Uterus (tissue), 4 donors: ENCODE data around the gene SDHAF2. TPM values are rescaled to one million over a fixed set of nuclear protein-coding genes. Genes with fewer than 3 reads are reported as not detected.

ENCODE experiments used
- DNase-seq, 2 donors: peaks; one replicate each; pipeline ENCODE4 v3.0.0-alpha.2; 2019 to 2020
- H3K27ac ChIP-seq, 2 donors: fragments of 200-600 bp; sonication (generic); 1 replicate in 1 of 2; 2 replicates in 1 of 2; pipeline ENCODE4 v1.5.1; 2016 to 2018
- H3K27me3 ChIP-seq, 2 donors: fragments of 200-600 bp; sonication (generic); one replicate each; pipeline ENCODE4 v1.5.1; 2018 to 2019; ENCODE audit warnings: control low read depth in 1 of 2
- H3K36me3 ChIP-seq, 2 donors: fragments of 200-600 bp; sonication (generic); one replicate each; pipeline ENCODE4 v1.5.1; 2019; ENCODE audit warnings: control low read depth in 1 of 2
- H3K4me1 ChIP-seq, 2 donors: fragments of 200-600 bp; sonication (generic); one replicate each; pipeline ENCODE4 v1.5.1; 2018 to 2019; ENCODE audit warnings: control low read depth in 1 of 2
- H3K4me3 ChIP-seq, 2 donors: fragments of 200-600 bp; sonication (generic); 1 replicate in 1 of 2; 2 replicates in 1 of 2; pipeline ENCODE4 v1.5.1; 2018 to 2019; ENCODE audit warnings: mild to moderate bottlenecking in 1 of 2
- H3K9me3 ChIP-seq, 2 donors: fragments of 200-600 bp; sonication (generic); one replicate each; pipeline ENCODE4 v1.5.1; 2019; ENCODE audit warnings: control low read depth in 1 of 2
- CTCF ChIP-seq, 4 experiments: fragments of 200-600 bp in 2 of 4; fragments of 450-650 bp in 2 of 4; sonication (generic) in 2 of 4; IDR thresholded peaks; one replicate each; pipeline ENCODE4 v1.5.1; 2016 to 2019; ENCODE audit warnings: antibody characterized with exemption in 4 of 4, mild to moderate bottlenecking in 2 of 4, moderate library complexity in 1 of 4
- POLR2A ChIP-seq, 2 donors: fragments of 450-650 bp; IDR thresholded peaks; one replicate each; pipeline ENCODE4 v1.6.1; 2016; ENCODE audit warnings: antibody characterized with exemption in 2 of 2, mild to moderate bottlenecking in 1 of 2, moderate library complexity in 1 of 2
- intact Hi-C: fragments of 100-400 bp; cut with DNase I; formaldehyde crosslinking; loops from one replicate; pipeline ENCODE4 v1.15.1; 2023; ENCODE audit warnings: low total_unique reads
- total RNA-seq, 4 donors: library from RNA; depleted of rRNA in 3 of 4; stranded (reverse); fragments of >200 nt in 3 of 4; gene quantifications; one replicate each; pipeline versions ENCODE4 v1.1.0 to v1.2.4, GENCODE V29; 2014 to 2023
- donor health status: DM: yes; HTN: yes; CAD: no.

SDHAF2 gene
- total RNA-seq, 4 donors from 2014 or later, result 2.8 to 43.9 (median 16.1) TPM

GRCh38 chr11:61482513-61482912, 52.6 kb downstream of the SDHAF2 start:
- H3K4me1 ChIP-seq, result no peaks in the 10 kb centered on the region
- no peak overlapping the region for H3K27ac ChIP-seq
- DNase-seq, result no peak
- no peak overlapping the region for H3K4me3 ChIP-seq
- H3K9me3 ChIP-seq, result no peaks in the 10 kb centered on the region
- TF ChIP-seq POLR2A (IDR thresholded peaks at IDR 0.05) (no peak), CTCF (IDR thresholded peaks at IDR 0.05) (no peak)
- no peaks in the 10 kb centered on the region for H3K36me3 ChIP-seq
- intact Hi-C loops, result no loop called here
- H3K27me3 ChIP-seq, result no peaks in the 10 kb centered on the region

GRCh38 chr11:61484541-61484940, 54.6 kb downstream of the SDHAF2 start:
- Histone ChIP-seq H3K4me3 (no peak overlapping the region), H3K4me1 (no peaks in the 10 kb centered on the region), H3K36me3 (no peaks in the 10 kb centered on the region), H3K27ac (no peak overlapping the region), H3K27me3 (no peaks in the 10 kb centered on the region), H3K9me3 (no peaks in the 10 kb centered on the region)
- intact Hi-C loops, result no loop called here
- TF ChIP-seq POLR2A (IDR thresholded peaks at IDR 0.05), result no peak
- TF ChIP-seq CTCF (IDR thresholded peaks at IDR 0.05), result no peak
- DNase-seq, result no peak

- Histone ChIP-seq H3K36me3 (no peaks in the 10 kb centered on the region), H3K27me3 (no peaks in the 10 kb centered on the region), H3K4me3 (no peak overlapping the region), H3K4me1 (no peaks in the 10 kb centered on the region), H3K27ac (no peak overlapping the region), H3K9me3 (no peaks in the 10 kb centered on the region)
- DNase-seq, result no peak
- TF ChIP-seq CTCF (IDR thresholded peaks at IDR 0.05), result no peak
- TF ChIP-seq POLR2A (IDR thresholded peaks at IDR 0.05), result no peak
- intact Hi-C loops, result no loop called here
Observed at GRCh38 chr11:61485080-61485479, 55.2 kb downstream of the SDHAF2 start.

- H3K27ac ChIP-seq, result no peak overlapping the region
- H3K4me1 ChIP-seq, result no peaks in the 10 kb centered on the region
- H3K4me3 ChIP-seq, result no peak overlapping the region
- H3K9me3 ChIP-seq, result no peaks in the 10 kb centered on the region
- DNase-seq, result no peak
- intact Hi-C loops, result no loop called here
- H3K27me3 ChIP-seq, result no peaks in the 10 kb centered on the region
- no peaks in the 10 kb centered on the region for H3K36me3 ChIP-seq
- TF ChIP-seq CTCF (IDR thresholded peaks at IDR 0.05) (no peak), POLR2A (IDR thresholded peaks at IDR 0.05) (no peak)
Observed at GRCh38 chr11:61486011-61486620, 56.2 kb downstream of the SDHAF2 start.

- H3K27ac ChIP-seq, result no peak overlapping the region
- H3K9me3 ChIP-seq, result no peaks in the 10 kb centered on the region
- intact Hi-C loops, result no loop called here
- TF ChIP-seq CTCF (IDR thresholded peaks at IDR 0.05) (no peak), POLR2A (IDR thresholded peaks at IDR 0.05) (no peak)
- H3K4me3 ChIP-seq, result no peak overlapping the region
- H3K36me3 ChIP-seq, result no peaks in the 10 kb centered on the region
- no peaks in the 10 kb centered on the region for H3K4me1 ChIP-seq
- H3K27me3 ChIP-seq, result no peaks in the 10 kb centered on the region
- DNase-seq, result no peak
Observed at GRCh38 chr11:61486779-61487178, 56.9 kb downstream of the SDHAF2 start.
